Prostate gland (tissue), 2 donors: ENCODE results near the gene EPAS1.

Experiments used
- POLR2A ChIP-seq: fragments of 450-650 bp; IDR thresholded peaks from one replicate; pipeline ENCODE4 v1.6.1; 2016; ENCODE audit warnings: antibody characterized with exemption, mild to moderate bottlenecking
- POLR2AphosphoS5 ChIP-seq: sonication (generic); formaldehyde crosslinking; IDR thresholded peaks from one replicate; pipeline ENCODE4 v1.6.1; 2017; ENCODE audit warnings: antibody characterized with exemption
- TF ChIP-seq, protein P1 (sequence below), 4 experiments: fragments of 200-600 bp in 2 of 4; fragments of 450-650 bp in 2 of 4; sonication (generic) in 2 of 4; IDR thresholded peaks; 1 replicate in 3 of 4; 2 replicates in 1 of 4; pipeline ENCODE4 v1.5.1; 2016 to 2019; ENCODE audit warnings: antibody characterized with exemption in 4 of 4, mild to moderate bottlenecking in 2 of 4, moderate library complexity in 2 of 4

DNA sequence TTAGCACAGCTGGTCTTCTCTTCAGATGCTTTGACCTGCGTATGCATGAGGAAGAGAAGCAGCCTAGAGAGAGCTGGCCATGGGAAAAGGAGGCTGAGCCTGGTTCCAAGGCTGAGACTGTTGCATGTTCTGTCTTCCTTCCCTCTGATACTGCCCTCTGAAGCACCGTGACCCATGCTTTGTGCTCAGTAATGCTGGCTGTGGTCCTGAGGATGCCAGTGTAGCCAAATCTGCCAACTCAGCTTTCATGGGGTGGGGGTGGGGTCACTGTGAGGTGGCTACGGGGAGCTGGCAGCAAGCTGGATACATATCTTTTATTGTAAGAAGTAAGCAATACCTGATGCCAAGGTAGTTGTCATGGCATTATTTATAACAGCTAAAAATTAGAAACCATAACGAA is 41.5 kb downstream of the EPAS1 start:
- TF ChIP-seq, protein P1, sequence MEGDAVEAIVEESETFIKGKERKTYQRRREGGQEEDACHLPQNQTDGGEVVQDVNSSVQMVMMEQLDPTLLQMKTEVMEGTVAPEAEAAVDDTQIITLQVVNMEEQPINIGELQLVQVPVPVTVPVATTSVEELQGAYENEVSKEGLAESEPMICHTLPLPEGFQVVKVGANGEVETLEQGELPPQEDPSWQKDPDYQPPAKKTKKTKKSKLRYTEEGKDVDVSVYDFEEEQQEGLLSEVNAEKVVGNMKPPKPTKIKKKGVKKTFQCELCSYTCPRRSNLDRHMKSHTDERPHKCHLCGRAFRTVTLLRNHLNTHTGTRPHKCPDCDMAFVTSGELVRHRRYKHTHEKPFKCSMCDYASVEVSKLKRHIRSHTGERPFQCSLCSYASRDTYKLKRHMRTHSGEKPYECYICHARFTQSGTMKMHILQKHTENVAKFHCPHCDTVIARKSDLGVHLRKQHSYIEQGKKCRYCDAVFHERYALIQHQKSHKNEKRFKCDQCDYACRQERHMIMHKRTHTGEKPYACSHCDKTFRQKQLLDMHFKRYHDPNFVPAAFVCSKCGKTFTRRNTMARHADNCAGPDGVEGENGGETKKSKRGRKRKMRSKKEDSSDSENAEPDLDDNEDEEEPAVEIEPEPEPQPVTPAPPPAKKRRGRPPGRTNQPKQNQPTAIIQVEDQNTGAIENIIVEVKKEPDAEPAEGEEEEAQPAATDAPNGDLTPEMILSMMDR (IDR thresholded peaks at IDR 0.05), result no peak
- TF ChIP-seq POLR2AphosphoS5 (no peak), POLR2A (no peak)
